Muscle of back (tissue), 11 donors: ENCODE data around the gene MLEC. TPM values are rescaled to one million over a fixed set of nuclear protein-coding genes. Genes with fewer than 3 reads are reported as not detected.

Experiments
- DNase-seq, 3 donors: peaks; one replicate each; pipeline versions ENCODE4 v3.0.0 to v3.0.0-alpha.2; 2013
- polyA plus RNA-seq, 10 donors: library from polyadenylated mRNA; unstranded; fragments of 120-200 nt; gene quantifications; one replicate each; pipeline ENCODE4 v1.2.1, GENCODE V29; 2013; ENCODE audit not compliant: insufficient read length in 10 of 10

MLEC gene
- polyA plus RNA-seq, 10 donors: 70.3 to 100 (median 75.3) TPM

GRCh38 chr12:120740871-120741270 lies 53.9 kb downstream of the MLEC start:
- DNase-seq: no peak

DNA sequence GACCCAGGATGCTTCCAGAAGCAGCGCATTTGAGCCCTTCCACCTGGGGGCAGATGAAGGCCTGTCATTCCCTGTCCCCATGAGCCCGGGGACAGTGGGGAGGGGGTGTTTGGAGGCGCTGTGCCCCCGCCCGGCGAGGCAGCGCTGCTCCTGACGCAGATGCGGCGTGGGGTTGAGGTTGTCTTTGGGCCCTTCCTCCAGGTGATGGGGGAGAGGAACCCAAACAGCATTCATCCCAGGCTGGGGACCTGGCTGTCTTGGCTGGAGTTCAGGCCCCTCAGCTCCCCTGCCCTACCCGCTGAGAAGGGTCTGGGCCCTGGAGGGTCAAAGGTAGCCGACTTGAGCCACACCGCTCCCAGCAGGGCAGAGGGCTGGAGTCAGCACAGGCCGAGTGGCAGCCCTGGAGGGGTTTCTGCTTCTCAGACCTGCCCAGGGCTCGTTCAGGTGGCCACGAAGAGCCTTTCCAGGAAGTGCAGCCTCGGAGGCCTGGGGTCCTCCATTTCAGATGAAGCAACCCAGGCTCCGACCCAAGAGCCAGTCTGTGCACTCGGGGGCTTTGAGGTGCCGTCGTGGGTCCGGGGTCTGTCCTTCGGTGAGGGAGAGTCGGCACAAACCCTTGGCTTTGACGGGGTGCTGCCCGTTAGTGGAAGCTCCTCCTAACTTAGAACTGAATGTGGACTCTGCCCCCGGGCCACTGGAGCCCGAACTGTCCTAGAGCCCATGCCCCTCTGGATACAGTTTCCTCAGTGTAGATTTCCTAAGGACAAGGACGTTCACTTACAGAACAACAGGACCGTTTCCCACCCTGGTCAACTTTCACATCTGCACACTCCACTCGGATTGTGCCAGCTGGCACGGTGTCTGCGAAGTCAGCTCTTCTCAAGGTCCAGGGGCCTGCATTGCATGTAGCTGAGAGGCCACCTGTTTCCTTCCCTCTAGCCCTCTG lies 54.8 kb downstream of the MLEC start:
- DNase-seq: peak; percentile 70 to 92 (median 84)

DNA sequence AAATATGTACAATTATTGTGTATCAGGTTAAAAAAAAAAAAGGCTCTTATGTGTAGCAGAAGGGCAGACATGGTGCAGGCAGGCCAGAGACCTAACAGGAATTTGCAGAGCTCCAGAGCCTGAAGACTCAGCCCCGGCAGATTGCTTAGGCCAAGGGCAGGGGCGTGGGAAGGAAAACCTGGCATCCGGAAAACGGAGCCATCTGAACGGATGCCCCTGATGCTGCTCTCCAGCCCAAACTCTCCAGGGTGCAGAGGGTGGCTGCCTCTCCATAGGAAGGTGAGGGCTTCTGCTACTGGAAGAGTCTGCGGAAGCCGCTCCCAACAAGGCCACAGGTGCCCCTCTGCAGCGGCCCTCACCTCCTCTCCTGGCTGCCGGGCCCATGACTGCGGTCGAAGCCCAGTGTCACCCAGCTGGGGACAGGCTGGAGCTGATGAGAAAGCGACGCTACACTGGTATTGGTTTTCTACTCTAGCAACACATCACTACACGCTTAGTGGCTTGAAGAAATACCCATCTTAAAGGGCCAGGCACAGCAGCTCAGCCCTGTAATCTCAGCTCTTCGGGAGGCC lies 58.1 kb downstream of the MLEC start:
- DNase-seq: no peak

DNA sequence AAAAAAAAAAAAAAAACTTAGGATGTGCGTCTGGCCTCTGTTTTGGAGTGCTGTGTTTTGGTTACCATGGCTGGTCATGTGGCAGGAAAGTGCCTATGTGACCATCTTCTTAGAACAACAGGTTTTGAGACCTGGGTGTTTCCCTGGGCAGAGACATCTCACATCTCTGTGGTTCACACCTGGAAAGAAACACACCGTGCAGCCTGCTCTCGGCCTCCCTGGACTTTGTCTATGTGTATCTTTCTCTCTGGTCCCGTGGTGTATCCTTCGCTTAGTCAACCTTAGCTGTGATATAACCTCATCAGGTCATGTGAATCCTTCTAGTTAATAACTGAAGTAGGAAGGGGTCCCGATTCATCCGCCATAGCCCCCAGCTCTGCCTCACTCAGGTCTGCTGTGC lies 61.3 kb downstream of the MLEC start:
- DNase-seq: no peak

DNA sequence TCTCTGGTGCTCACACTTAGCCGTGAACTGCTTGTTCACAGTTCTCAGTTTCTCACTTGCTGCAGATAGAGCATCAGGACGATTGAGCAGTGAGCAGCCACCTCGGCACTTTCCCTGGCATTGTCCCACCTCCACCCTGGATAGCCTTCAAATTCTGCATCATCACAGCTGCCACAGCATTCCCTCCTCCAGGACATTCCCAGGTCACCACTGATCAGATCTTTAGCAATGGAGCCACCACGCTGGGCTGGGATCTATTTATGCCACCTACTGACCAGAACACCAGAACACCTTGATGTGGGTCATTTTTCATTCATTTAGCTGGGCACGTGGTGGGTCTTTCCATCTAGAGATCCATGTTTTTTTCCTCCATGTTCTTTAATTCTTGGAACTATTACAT lies 62.3 kb downstream of the MLEC start:
- DNase-seq: no peak

GRCh38 chr12:120750806-120751205 lies 63.9 kb downstream of the MLEC start:
- no peak for DNase-seq

- DNase-seq: no peak
These were observed 64.4 kb downstream of the MLEC start for GRCh38 chr12:120751389-120751788.

Other genes with a start within 250 kb of the MLEC start
- gene COX6A1, start 249.0 kb upstream of the MLEC start, polyA plus RNA-seq: 100 to 1,000 TPM in 7 of 10 donors, 10 to 100 TPM in 3; 87.5 to 161 (median 112) TPM
- 10 to 100 TPM; 32.4 to 39.7 (median 35.6) TPM for gene TRIAP1, start 240.8 kb upstream of the MLEC start, polyA plus RNA-seq
- 10 to 100 TPM; 13.8 to 21.7 (median 16.2) TPM for gene GATC, start 240.7 kb upstream of the MLEC start, polyA plus RNA-seq
- 100 to 1,000 TPM in 2 of 10 donors, 10 to 100 TPM in 8; 80.3 to 133 (median 91.6) TPM for gene SRSF9, start 217.4 kb upstream of the MLEC start, polyA plus RNA-seq
- 100 to 1,000 TPM; 284 to 451 (median 337) TPM for gene DYNLL1, start 191.0 kb upstream of the MLEC start, polyA plus RNA-seq
- 10 to 100 TPM; 29.2 to 43.2 (median 35.4) TPM for gene COQ5, start 158.0 kb upstream of the MLEC start, polyA plus RNA-seq
- 100 to 1,000 TPM; 148 to 189 (median 157) TPM for gene RNF10, start 152.8 kb upstream of the MLEC start, polyA plus RNA-seq
- gene POP5, start 105.7 kb upstream of the MLEC start, polyA plus RNA-seq: 10 to 100 TPM; 17.3 to 31.1 (median 24.4) TPM
- 1 to 10 TPM; 1.0 to 4.0 (median 1.8) TPM for gene CABP1, start 46.5 kb upstream of the MLEC start, polyA plus RNA-seq
- gene UNC119B, start 23.3 kb downstream of the MLEC start, polyA plus RNA-seq: 10 to 100 TPM; 12.8 to 23.6 (median 14.9) TPM
- gene ACADS, start 38.7 kb downstream of the MLEC start, polyA plus RNA-seq: 10 to 100 TPM; 13.9 to 19.1 (median 17.0) TPM
- gene SPPL3, start 217.2 kb downstream of the MLEC start, polyA plus RNA-seq: 10 to 100 TPM; 47.1 to 69.0 (median 54.8) TPM